Neural crest cell (in vitro differentiated cells): ENCODE results near the gene ASPG. TPM values are rescaled to one million over a fixed set of nuclear protein-coding genes. Genes with fewer than 3 reads are reported as not detected.

ENCODE experiments used
- DNase-seq: peaks from one replicate; pipeline ENCODE4 v3.0.0; 2021; ENCODE audit warnings: low read depth, mixed read lengths, low spot score
- H3K27ac Mint-ChIP-seq: one replicate; pipeline ENCODE4 v1.8.0; 2021; ENCODE audit warnings: mild to moderate bottlenecking, mixed read lengths; ENCODE audit not compliant: unreplicated experiment
- H3K27me3 Mint-ChIP-seq: 2 replicates; pipeline ENCODE4 v1.8.0; 2021; ENCODE audit warnings: low read depth, mild to moderate bottlenecking, mixed read lengths
- H3K36me3 Mint-ChIP-seq: 2 replicates; pipeline ENCODE4 v1.8.0; 2021; ENCODE audit warnings: low read depth, mild to moderate bottlenecking, mixed read lengths
- H3K4me1 Mint-ChIP-seq: 2 replicates; pipeline ENCODE4 v1.8.0; 2021; ENCODE audit warnings: mixed read lengths
- H3K4me3 Mint-ChIP-seq: one replicate; pipeline ENCODE4 v1.8.0; 2021; ENCODE audit warnings: mild to moderate bottlenecking, mixed read lengths
- H3K9me3 Mint-ChIP-seq: 2 replicates; pipeline ENCODE4 v1.8.0; 2021; ENCODE audit warnings: mixed read lengths
- total RNA-seq: library from RNA; stranded (reverse); gene quantifications from 2 replicates; pipeline ENCODE4 v1.2.1, GENCODE V29; 2021
- TF ChIP-seq, protein P1 (sequence below): fragments of 200-600 bp; sonication (generic); conservative IDR thresholded peaks from 2 replicates; pipeline ENCODE4 v1.5.0; 2021; ENCODE audit warnings: antibody characterized with exemption, mild to moderate bottlenecking

Gene ASPG
- total RNA-seq, 1 donor from 2014 or later = not detected

GRCh38 chr14:104156142-104156541 is 70.6 kb downstream of the ASPG start:
- DNase-seq = no peak
- Mint-ChIP-seq H3K36me3 (no peaks in the 10 kb centered on the region), H3K4me3 (no peak overlapping the region), H3K9me3 (no peaks in the 10 kb centered on the region), H3K27me3 (no peaks in the 10 kb centered on the region), H3K4me1 (peaks cover 5% of the 10 kb centered on the region), H3K27ac (no peak overlapping the region)
- TF ChIP-seq, protein P1, sequence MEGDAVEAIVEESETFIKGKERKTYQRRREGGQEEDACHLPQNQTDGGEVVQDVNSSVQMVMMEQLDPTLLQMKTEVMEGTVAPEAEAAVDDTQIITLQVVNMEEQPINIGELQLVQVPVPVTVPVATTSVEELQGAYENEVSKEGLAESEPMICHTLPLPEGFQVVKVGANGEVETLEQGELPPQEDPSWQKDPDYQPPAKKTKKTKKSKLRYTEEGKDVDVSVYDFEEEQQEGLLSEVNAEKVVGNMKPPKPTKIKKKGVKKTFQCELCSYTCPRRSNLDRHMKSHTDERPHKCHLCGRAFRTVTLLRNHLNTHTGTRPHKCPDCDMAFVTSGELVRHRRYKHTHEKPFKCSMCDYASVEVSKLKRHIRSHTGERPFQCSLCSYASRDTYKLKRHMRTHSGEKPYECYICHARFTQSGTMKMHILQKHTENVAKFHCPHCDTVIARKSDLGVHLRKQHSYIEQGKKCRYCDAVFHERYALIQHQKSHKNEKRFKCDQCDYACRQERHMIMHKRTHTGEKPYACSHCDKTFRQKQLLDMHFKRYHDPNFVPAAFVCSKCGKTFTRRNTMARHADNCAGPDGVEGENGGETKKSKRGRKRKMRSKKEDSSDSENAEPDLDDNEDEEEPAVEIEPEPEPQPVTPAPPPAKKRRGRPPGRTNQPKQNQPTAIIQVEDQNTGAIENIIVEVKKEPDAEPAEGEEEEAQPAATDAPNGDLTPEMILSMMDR = no peak

- no peak for DNase-seq
- H3K36me3 Mint-ChIP-seq = no peaks in the 10 kb centered on the region
- H3K4me3 Mint-ChIP-seq = no peak overlapping the region
- TF ChIP-seq, protein P1 = peak; percentile 38
- no peaks in the 10 kb centered on the region for H3K27me3 Mint-ChIP-seq
- no peak overlapping the region for H3K27ac Mint-ChIP-seq
- no peaks in the 10 kb centered on the region for H3K4me1 Mint-ChIP-seq
- no peaks in the 10 kb centered on the region for H3K9me3 Mint-ChIP-seq
Observed at GRCh38 chr14:104157016-104157928, 71.8 kb downstream of the ASPG start.

DNA sequence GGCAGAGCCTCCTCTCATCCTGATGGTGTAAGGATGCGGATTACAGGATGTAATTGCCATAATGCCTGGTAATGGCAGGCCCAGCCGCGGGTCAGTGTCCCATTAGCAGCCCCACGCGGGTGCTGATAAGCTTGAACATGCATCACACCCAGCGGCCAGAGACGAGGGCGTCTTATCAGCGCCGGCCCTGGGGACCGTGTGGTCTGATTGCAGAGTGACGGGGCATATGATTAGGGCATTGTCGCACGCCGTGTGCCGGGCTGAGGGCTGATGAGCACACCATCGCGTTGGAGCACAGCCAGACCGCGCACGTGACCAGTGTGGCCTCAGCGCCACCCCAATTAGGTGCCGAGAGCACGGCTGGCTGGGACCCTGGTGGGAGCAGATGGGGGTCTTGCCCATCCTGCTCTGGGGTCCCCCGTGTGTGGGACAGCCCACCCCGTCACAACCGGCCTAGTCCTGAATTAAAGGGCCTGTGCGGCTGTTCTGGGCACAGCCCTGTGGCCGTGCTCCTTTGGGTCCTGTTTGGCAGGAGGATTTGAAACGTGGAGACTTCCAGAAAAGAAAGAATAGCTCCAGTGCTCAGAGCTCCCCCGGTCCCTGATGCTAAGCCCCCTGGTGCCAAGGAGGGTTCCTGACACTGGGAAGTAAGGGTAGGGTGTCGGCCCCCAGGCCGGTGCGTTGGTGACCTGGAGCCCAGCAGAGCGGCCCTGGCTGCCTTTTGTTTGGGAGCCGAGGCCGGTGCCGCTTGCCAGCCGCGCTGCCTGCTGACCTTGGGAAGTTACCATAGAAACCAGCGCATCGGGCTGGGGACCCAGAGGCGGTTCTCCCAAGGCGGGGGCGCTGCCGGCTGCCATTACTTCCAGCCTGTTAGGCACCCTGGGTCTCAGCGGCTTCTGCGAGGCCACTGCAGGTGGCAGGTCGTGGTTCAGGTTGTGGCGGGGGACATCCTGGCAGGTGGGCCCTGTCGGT is 73.6 kb downstream of the ASPG start:
- no peaks in the 10 kb centered on the region for H3K27me3 Mint-ChIP-seq
- no peaks in the 10 kb centered on the region for H3K36me3 Mint-ChIP-seq
- DNase-seq = no peak
- TF ChIP-seq, protein P1 = no peak
- H3K9me3 Mint-ChIP-seq = no peaks in the 10 kb centered on the region
- no peaks in the 10 kb centered on the region for H3K4me1 Mint-ChIP-seq
- no peak overlapping the region for H3K4me3 Mint-ChIP-seq
- H3K27ac Mint-ChIP-seq = peak overlapping the region; percentile 75

DNA sequence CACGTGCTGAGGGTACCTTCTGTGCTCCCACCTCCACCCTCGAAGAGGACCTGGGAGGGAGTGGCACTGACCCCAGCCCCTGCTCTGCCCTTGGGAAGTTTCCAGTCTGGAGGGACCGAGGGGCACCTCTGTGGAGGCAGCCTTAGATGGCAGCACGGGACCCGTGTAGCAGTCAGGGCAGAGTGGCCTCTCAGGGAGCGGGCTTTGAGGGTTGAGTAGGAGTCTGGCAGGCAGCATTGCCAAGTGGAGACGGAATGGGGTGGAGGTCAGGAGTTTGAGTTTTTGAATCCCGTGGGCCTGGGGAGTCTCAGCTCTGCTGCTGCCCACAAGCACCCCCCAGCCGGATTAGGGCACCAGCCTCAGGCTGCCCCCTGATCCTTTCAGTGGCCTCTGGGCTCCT is 74.5 kb downstream of the ASPG start:
- DNase-seq = no peak
- Mint-ChIP-seq H3K9me3 (no peaks in the 10 kb centered on the region), H3K27ac (no peak overlapping the region), H3K4me1 (no peaks in the 10 kb centered on the region), H3K27me3 (no peaks in the 10 kb centered on the region), H3K4me3 (no peak overlapping the region), H3K36me3 (no peaks in the 10 kb centered on the region)
- TF ChIP-seq, protein P1 = no peak

- peak overlapping the region; percentile 35 for H3K27ac Mint-ChIP-seq
- TF ChIP-seq, protein P1 = no peak
- H3K4me1 Mint-ChIP-seq = no peaks in the 10 kb centered on the region
Observed at GRCh38 chr14:104161602-104162367, 76.3 kb downstream of the ASPG start.

More at GRCh38 chr14:104161602-104162367, 76.3 kb downstream of the ASPG start:
- DNase-seq = no peak
- H3K36me3 Mint-ChIP-seq = no peaks in the 10 kb centered on the region
- no peak overlapping the region for H3K4me3 Mint-ChIP-seq
- no peaks in the 10 kb centered on the region for H3K9me3 Mint-ChIP-seq
- no peaks in the 10 kb centered on the region for H3K27me3 Mint-ChIP-seq
